ENCODE results near the gene PLEKHG4B. TPM values are rescaled to one million over a fixed set of nuclear protein-coding genes. Genes with fewer than 3 reads are reported as not detected.
A peak's percentile ranks its signal among the peaks of the same experiment; 100 is the strongest.
"Not testable (repeated sequence)": the region's sequence is repeated elsewhere in the genome, so short reads cannot be mapped to it uniquely, and the experiment has no call there.

The PLEKHG4B gene
- total RNA-seq, 2 donors from 2014 or later = 0.08 to 0.48 TPM

- no peak for TF ChIP-seq CTCF (IDR thresholded peaks at IDR 0.05)
- peaks cover 10 to 17% of the 10 kb centered on the region in 2 donors for H3K27me3 ChIP-seq
These were observed 40.5 kb upstream of the PLEKHG4B start for GRCh38 chr5:51500-51823.

GRCh38 chr5:53381-54174 lies 38.4 kb upstream of the PLEKHG4B start:
- TF ChIP-seq CTCF (IDR thresholded peaks at IDR 0.05) = peak in 1 of 2 donors; percentile 37
- Histone ChIP-seq H3K27me3 (peaks cover 10 to 17% of the 10 kb centered on the region in 2 donors), H3K27ac (no peak overlapping the region)

More at GRCh38 chr5:51500-51823, 40.5 kb upstream of the PLEKHG4B start:
- H3K9me3 ChIP-seq = peaks cover 0 to 4% of the 10 kb centered on the region in 2 donors
- H3K36me3 ChIP-seq = no peaks in the 10 kb centered on the region
- no peak overlapping the region for H3K4me3 ChIP-seq
- DNase-seq (ENCODE audit: low spot score) = no peak
- peaks cover 0 to 15% of the 10 kb centered on the region in 2 donors for H3K4me1 ChIP-seq
- no peak overlapping the region for H3K27ac ChIP-seq

GRCh38 chr5:54175-54730 lies 37.7 kb upstream of the PLEKHG4B start:
- no peaks in the 10 kb centered on the region for H3K36me3 ChIP-seq
- peaks cover 0 to 4% of the 10 kb centered on the region in 2 donors for H3K9me3 ChIP-seq
- peak overlapping the region; percentile 33 to 61 for H3K4me3 ChIP-seq
- H3K4me1 ChIP-seq = peaks cover 0 to 15% of the 10 kb centered on the region in 2 donors
- H3K27ac ChIP-seq = no peak overlapping the region
- DNase-seq (ENCODE audit: low spot score) = no peak
- no peak for TF ChIP-seq CTCF (IDR thresholded peaks at IDR 0.05)
- H3K27me3 ChIP-seq = peaks cover 10 to 17% of the 10 kb centered on the region in 2 donors

More at GRCh38 chr5:53381-54174, 38.4 kb upstream of the PLEKHG4B start:
- peaks cover 0 to 15% of the 10 kb centered on the region in 2 donors for H3K4me1 ChIP-seq
- H3K36me3 ChIP-seq = no peaks in the 10 kb centered on the region
- DNase-seq (ENCODE audit: low spot score) = no peak
- H3K4me3 ChIP-seq = peak overlapping the region; percentile 33 to 61
- peaks cover 0 to 4% of the 10 kb centered on the region in 2 donors for H3K9me3 ChIP-seq

- peaks cover 10 to 17% of the 10 kb centered on the region in 2 donors for H3K27me3 ChIP-seq
- no peak overlapping the region for H3K27ac ChIP-seq
- peaks cover 0 to 15% of the 10 kb centered on the region in 2 donors for H3K4me1 ChIP-seq
- no peak for DNase-seq (ENCODE audit: low spot score)
- H3K4me3 ChIP-seq = no peak overlapping the region
- H3K9me3 ChIP-seq = peaks cover 0 to 4% of the 10 kb centered on the region in 2 donors
- TF ChIP-seq CTCF (IDR thresholded peaks at IDR 0.05) = no peak
- no peaks in the 10 kb centered on the region for H3K36me3 ChIP-seq
These were observed 36.9 kb upstream of the PLEKHG4B start for GRCh38 chr5:54876-55569.

- Histone ChIP-seq H3K4me1 (peaks cover 0 to 15% of the 10 kb centered on the region in 2 donors), H3K4me3 (no peak overlapping the region), H3K27ac (no peak overlapping the region), H3K27me3 (peaks cover 10 to 17% of the 10 kb centered on the region in 2 donors), H3K36me3 (no peaks in the 10 kb centered on the region), H3K9me3 (no peaks in the 10 kb centered on the region)
- DNase-seq (ENCODE audit: low spot score) = no peak
- no peak for TF ChIP-seq CTCF (IDR thresholded peaks at IDR 0.05)
These were observed 35.2 kb upstream of the PLEKHG4B start for GRCh38 chr5:56561-57290.

GRCh38 chr5:60250-60649 lies 31.7 kb upstream of the PLEKHG4B start:
- not testable (repeated sequence) for H3K27me3 ChIP-seq

More at GRCh38 chr5:60250-60649, 31.7 kb upstream of the PLEKHG4B start:
- not testable (repeated sequence) for H3K9me3 ChIP-seq; H3K4me1 ChIP-seq; DNase-seq (ENCODE audit: low spot score); H3K4me3 ChIP-seq; H3K27ac ChIP-seq; H3K36me3 ChIP-seq

Data from right atrium auricular region (tissue), 2 donors.